Chondrocyte (in vitro differentiated cells): ENCODE results near the gene LAMB1. TPM values are rescaled to one million over a fixed set of nuclear protein-coding genes. Genes with fewer than 3 reads are reported as not detected.

Source experiments
- DNase-seq: peaks from one replicate; pipeline ENCODE4 v3.0.0; 2021; ENCODE audit warnings: mixed read lengths, low spot score
- H3K27ac Mint-ChIP-seq: one replicate; pipeline ENCODE4 v1.8.0; 2021; ENCODE audit warnings: mild to moderate bottlenecking, moderate library complexity, mixed read lengths; ENCODE audit not compliant: unreplicated experiment
- H3K27me3 Mint-ChIP-seq: 2 replicates; pipeline ENCODE4 v1.8.0; 2021; ENCODE audit warnings: low read depth, mixed read lengths
- H3K36me3 Mint-ChIP-seq: 2 replicates; pipeline ENCODE4 v1.8.0; 2021; ENCODE audit warnings: low read depth, mixed read lengths
- H3K4me1 Mint-ChIP-seq: 2 replicates; pipeline ENCODE4 v1.8.0; 2021; ENCODE audit warnings: low read depth, mild to moderate bottlenecking, mixed read lengths
- H3K4me3 Mint-ChIP-seq: one replicate; pipeline ENCODE4 v1.8.0; 2021; ENCODE audit warnings: mild to moderate bottlenecking, moderate library complexity, mixed read lengths; ENCODE audit not compliant: unreplicated experiment
- H3K9me3 Mint-ChIP-seq: 2 replicates; pipeline ENCODE4 v1.8.0; 2021; ENCODE audit warnings: low read depth, mixed read lengths
- total RNA-seq: library from RNA; stranded (reverse); gene quantifications from 3 replicates; pipeline ENCODE4 v1.2.1, GENCODE V29; 2021
- TF ChIP-seq, protein P1 (sequence below): fragments of 200-600 bp; sonication (generic); IDR thresholded peaks from 2 replicates; pipeline ENCODE4 v1.5.0; 2021; ENCODE audit warnings: antibody characterized with exemption, mild to moderate bottlenecking, moderate library complexity

LAMB1 gene
- total RNA-seq, 1 donor from 2014 or later: 466 TPM

DNA sequence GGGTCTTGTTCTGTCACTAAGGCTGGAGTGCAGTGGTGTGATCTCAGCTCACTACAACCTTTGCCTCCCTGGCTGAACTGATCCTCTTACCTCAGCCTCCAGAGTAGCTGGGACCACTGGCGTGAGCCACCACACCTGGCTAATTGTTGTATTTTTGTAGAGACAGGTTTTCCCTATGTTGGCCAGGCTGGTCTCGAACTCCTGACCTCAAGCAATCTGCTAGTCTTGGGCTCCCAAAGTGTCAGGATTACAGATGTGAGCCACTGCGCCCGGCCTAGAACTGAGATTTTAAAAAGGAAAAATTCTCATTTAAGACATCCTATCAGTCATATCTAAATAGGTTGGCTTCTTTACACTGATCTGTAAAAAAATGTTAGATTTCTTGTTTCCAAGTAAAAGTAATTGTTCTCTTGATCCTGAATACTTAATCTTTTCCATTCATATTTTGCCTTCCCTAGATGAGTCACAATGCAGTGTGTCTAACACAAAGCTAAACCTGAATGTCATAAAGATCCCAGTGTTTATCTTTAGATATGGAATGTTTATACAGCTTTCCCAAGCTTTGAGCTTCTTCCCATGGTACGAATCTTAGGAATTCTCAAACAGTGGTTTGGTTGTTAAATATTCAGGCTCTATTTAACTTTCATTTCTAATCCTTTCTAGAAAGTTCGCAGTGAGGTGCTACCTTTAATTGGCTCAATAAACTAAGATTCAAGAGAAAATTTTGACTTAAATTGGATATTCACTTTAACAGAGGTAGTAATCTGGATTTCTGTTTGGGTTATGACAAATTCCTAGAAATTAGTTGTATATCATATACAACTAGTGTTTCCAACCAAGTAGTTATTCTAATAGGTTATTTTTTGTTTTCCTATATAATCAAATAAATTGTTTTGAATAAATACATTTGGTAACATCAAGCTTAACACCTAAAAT is 12.1 kb upstream of the LAMB1 start:
- peak overlapping the region; percentile 88 for H3K27ac Mint-ChIP-seq
- H3K27me3 Mint-ChIP-seq: no peaks in the 10 kb centered on the region
- no peaks in the 10 kb centered on the region for H3K9me3 Mint-ChIP-seq
- no peaks in the 10 kb centered on the region for H3K36me3 Mint-ChIP-seq
- H3K4me3 Mint-ChIP-seq: no peak overlapping the region
- peaks cover 47% of the 10 kb centered on the region for H3K4me1 Mint-ChIP-seq
- TF ChIP-seq, protein P1, sequence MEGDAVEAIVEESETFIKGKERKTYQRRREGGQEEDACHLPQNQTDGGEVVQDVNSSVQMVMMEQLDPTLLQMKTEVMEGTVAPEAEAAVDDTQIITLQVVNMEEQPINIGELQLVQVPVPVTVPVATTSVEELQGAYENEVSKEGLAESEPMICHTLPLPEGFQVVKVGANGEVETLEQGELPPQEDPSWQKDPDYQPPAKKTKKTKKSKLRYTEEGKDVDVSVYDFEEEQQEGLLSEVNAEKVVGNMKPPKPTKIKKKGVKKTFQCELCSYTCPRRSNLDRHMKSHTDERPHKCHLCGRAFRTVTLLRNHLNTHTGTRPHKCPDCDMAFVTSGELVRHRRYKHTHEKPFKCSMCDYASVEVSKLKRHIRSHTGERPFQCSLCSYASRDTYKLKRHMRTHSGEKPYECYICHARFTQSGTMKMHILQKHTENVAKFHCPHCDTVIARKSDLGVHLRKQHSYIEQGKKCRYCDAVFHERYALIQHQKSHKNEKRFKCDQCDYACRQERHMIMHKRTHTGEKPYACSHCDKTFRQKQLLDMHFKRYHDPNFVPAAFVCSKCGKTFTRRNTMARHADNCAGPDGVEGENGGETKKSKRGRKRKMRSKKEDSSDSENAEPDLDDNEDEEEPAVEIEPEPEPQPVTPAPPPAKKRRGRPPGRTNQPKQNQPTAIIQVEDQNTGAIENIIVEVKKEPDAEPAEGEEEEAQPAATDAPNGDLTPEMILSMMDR: no peak
- DNase-seq: no peak

DNA sequence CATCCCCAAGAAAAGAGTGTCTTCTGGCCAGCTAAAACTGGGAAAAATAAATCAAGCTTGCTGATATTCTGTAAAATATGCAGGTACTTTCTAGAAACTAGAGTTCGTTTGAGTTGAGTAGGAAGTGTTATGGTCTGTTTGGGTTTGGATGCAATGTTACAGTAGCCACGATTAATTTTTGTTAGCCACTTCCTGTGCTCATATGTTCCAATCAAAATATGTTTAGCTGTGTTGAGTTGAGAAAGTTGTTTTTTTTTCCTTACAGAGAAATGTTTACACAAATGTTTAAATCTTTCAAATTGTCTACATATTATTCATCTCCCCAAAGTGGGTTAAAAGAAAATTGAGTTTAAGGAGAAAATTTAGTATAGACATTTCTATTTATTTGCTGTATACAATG is 11.3 kb upstream of the LAMB1 start:
- Mint-ChIP-seq H3K27me3 (no peaks in the 10 kb centered on the region), H3K9me3 (no peaks in the 10 kb centered on the region), H3K27ac (peak overlapping the region; percentile 88), H3K36me3 (no peaks in the 10 kb centered on the region), H3K4me1 (peaks cover 47% of the 10 kb centered on the region), H3K4me3 (no peak overlapping the region)
- TF ChIP-seq, protein P1: no peak
- DNase-seq: no peak

DNA sequence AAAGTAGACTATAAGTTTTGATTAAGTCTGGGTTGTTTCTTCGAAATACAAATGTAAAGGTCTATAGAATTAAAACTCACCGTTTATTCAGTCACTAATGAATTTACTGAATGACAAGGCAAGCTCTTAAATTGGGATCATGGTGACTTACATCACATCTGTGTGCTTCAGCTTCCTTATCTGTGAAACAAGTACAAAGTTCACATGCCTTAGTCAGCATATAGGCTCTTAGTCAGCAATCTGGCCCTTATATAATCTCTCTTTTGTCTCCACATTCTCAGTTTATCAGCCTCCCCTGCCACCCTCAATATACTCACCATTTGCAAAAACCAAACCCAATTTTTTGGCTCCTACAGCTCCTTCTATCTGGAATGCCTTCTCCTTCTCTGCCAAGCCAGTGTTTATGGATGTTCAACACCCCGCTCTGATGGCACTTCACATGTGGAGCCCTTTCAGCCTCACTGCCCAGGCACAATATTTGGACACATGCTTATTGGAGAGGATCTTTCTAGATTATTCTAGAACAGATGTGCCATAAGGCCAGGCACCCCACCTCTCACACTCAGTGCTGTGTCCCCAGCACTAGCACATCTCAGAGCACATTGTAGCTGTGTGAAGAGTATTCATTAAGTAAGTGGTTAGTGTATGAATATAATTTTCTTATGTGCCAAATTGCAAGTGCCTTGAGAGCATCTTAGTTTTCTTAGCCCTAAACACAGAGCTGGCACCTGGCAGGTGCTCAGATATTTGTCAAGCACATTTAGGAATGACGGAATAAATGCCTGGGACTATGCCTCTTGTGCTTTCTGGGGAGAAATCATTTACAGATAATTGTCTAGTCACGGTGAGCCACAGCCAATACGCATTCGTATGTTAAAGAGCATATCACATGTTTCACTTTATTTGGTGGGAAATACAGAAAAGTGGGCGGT is 9.8 kb upstream of the LAMB1 start:
- Mint-ChIP-seq H3K9me3 (no peaks in the 10 kb centered on the region), H3K4me3 (no peak overlapping the region), H3K27ac (no peak overlapping the region), H3K4me1 (peaks cover 50% of the 10 kb centered on the region), H3K36me3 (no peaks in the 10 kb centered on the region), H3K27me3 (no peaks in the 10 kb centered on the region)
- TF ChIP-seq, protein P1: no peak
- DNase-seq: no peak

DNA sequence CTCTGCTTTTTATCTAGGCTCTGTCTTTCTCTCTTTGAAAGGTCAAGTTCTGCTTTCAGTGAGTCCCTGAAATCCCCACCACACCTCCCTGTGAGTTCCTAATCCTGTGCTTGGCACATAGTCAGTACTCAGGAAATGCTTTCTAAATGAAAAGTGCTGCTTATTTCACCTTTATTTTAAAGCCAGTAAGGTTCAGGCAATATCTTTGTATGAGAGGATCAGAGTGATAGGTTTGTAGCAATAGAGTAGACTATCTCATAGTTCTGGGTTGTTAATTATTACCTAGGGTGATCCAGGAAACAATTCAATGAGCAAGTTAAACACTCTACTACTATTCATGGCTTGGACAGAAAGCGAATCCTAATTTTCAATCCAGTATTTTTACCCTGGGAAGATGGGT is 7.4 kb upstream of the LAMB1 start:
- TF ChIP-seq, protein P1: no peak

DNA sequence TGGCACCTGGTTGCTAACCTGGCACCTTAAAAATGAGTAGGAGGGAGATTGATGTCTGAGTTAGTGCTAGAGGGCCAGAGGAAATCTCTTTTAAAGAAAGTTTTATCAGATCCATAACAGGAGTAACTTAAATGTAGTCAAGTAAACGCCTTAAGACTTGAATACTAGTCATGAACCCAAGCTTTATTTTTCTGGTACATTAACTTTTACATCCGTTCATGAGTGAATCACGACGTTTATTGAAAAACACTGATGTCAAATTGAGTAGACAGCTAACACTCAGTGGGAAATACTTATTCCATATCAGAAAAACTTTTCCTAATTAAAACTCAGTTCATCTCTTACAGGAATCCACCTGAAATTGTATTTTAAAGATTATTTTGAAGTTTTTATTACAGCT is 6.9 kb upstream of the LAMB1 start:
- H3K27ac Mint-ChIP-seq: no peak overlapping the region
- TF ChIP-seq, protein P1: no peak
- H3K27me3 Mint-ChIP-seq: no peaks in the 10 kb centered on the region
- DNase-seq: no peak
- peaks cover 37% of the 10 kb centered on the region for H3K4me1 Mint-ChIP-seq
- no peaks in the 10 kb centered on the region for H3K36me3 Mint-ChIP-seq
- no peak overlapping the region for H3K4me3 Mint-ChIP-seq
- H3K9me3 Mint-ChIP-seq: no peaks in the 10 kb centered on the region

More for the DNA sequence above, 7.4 kb upstream of the LAMB1 start:
- Mint-ChIP-seq H3K27me3 (no peaks in the 10 kb centered on the region), H3K4me3 (no peak overlapping the region), H3K4me1 (peaks cover 38% of the 10 kb centered on the region), H3K9me3 (no peaks in the 10 kb centered on the region), H3K36me3 (no peaks in the 10 kb centered on the region), H3K27ac (no peak overlapping the region)
- no peak for DNase-seq
